ENCODE data around the gene ABHD14A.

- TF ChIP-seq, protein P1, sequence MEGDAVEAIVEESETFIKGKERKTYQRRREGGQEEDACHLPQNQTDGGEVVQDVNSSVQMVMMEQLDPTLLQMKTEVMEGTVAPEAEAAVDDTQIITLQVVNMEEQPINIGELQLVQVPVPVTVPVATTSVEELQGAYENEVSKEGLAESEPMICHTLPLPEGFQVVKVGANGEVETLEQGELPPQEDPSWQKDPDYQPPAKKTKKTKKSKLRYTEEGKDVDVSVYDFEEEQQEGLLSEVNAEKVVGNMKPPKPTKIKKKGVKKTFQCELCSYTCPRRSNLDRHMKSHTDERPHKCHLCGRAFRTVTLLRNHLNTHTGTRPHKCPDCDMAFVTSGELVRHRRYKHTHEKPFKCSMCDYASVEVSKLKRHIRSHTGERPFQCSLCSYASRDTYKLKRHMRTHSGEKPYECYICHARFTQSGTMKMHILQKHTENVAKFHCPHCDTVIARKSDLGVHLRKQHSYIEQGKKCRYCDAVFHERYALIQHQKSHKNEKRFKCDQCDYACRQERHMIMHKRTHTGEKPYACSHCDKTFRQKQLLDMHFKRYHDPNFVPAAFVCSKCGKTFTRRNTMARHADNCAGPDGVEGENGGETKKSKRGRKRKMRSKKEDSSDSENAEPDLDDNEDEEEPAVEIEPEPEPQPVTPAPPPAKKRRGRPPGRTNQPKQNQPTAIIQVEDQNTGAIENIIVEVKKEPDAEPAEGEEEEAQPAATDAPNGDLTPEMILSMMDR (IDR thresholded peaks at IDR 0.05; ENCODE audit: insufficient read depth, low read depth, low read length), result no peak
- no peak for TF ChIP-seq EZH2 (IDR thresholded peaks at IDR 0.05; ENCODE audit: insufficient read depth, low read length)
These were observed 39.1 kb downstream of the ABHD14A start for GRCh38 chr3:52013802-52014598.

Data from astrocyte (in vitro differentiated cells and primary cell).